ENCODE data around the gene SLC66A1. TPM values are rescaled to one million over a fixed set of nuclear protein-coding genes. Genes with fewer than 3 reads are reported as not detected.

The SLC66A1 gene
- total and polyA plus RNA-seq, 9 of the 15 experiments (the other 6 are each of a cell fraction or from before 2014, with no cell fraction given): 1.2 to 40.8 (median 18.6) TPM

- TF ChIP-seq ILF3 (IDR thresholded peaks at IDR 0.05; ENCODE audit: borderline replicate concordance) (no peak; the same call in 1 of the 2 replicates), ZC3H8 (IDR thresholded peaks at IDR 0.05) (no peak), ZNF232 (CRISPR knock-in tag; IDR thresholded peaks at IDR 0.05) (peak; percentile 62; the same call in 1 of the 2 replicates), HNRNPLL (IDR thresholded peaks at IDR 0.05; ENCODE audit: low read depth, low read length, poor library complexity, severe bottlenecking) (peak; percentile 68), MYC (IDR thresholded peaks at IDR 0.05; ENCODE audit: low read depth, low read length) (peak; percentile 67), MYC (CRISPR knock-in tag; IDR thresholded peaks at IDR 0.05; ENCODE audit: borderline replicate concordance, low read depth) (peak; percentile 88; the same call in 1 of the 2 replicates), BCOR (IDR thresholded peaks at IDR 0.05) (peak; percentile 72), MAFF (IDR thresholded peaks at IDR 0.05; ENCODE audit: low read length) (no peak), MTA2 (IDR thresholded peaks at IDR 0.05; ENCODE audit: low read depth) (no peak), TAF7 (tag; IDR thresholded peaks at IDR 0.05) (peak; percentile 73; the same call in 1 of the 2 replicates), GABPB1 (CRISPR knock-in tag; IDR thresholded peaks at IDR 0.05) (peak; percentile 61; the same call in 1 of the 2 replicates), RFX5 (IDR thresholded peaks at IDR 0.05; ENCODE audit: low read depth, low read length) (no peak), PML (IDR thresholded peaks at IDR 0.05; ENCODE audit: low read length) (peak; percentile 60), LARP7 (IDR thresholded peaks at IDR 0.05) (no peak), PHF21A (IDR thresholded peaks at IDR 0.05; ENCODE audit: borderline replicate concordance, low read depth) (peak; percentile 87; the same call in 1 of the 2 replicates), HNRNPK (IDR thresholded peaks at IDR 0.05; ENCODE audit: low read depth, low read length, poor library complexity, severe bottlenecking) (no peak), CSDE1 (IDR thresholded peaks at IDR 0.05) (no peak), CBX3 (IDR thresholded peaks at IDR 0.05; ENCODE audit: borderline replicate concordance in 1 of 2, low read length in 2 of 2) (no peak), ZNF551 (CRISPR knock-in tag; IDR thresholded peaks at IDR 0.05) (no peak), ZBTB8A (IDR thresholded peaks at IDR 0.05; ENCODE audit: partially characterized antibody) (no peak), ZNF184 (CRISPR knock-in tag; IDR thresholded peaks at IDR 0.05) (no peak), ZBTB33 (CRISPR knock-in tag; IDR thresholded peaks at IDR 0.05) (peak; percentile 41; the same call in 1 of the 2 replicates), MCM3 (IDR thresholded peaks at IDR 0.05) (no peak), KLF13 (tag; IDR thresholded peaks at IDR 0.05; ENCODE audit: borderline replicate concordance, low read depth) (0 out of 2 replicates have a peak, but pooled peaks have one; percentile 44), BMI1 (IDR thresholded peaks at IDR 0.05; ENCODE audit: low read length) (no peak), TGIF2 (CRISPR knock-in tag; IDR thresholded peaks at IDR 0.05) (no peak; the same call in 1 of the 2 replicates), CEBPG (CRISPR knock-in tag; IDR thresholded peaks at IDR 0.05) (peak; percentile 33; the same call in 1 of the 2 replicates), CEBPG (tag; conservative IDR thresholded peaks at IDR 0.05 in 1 of 2, IDR thresholded peaks at IDR 0.05 in 1 of 2) (no peak), DLX4 (CRISPR knock-in tag; IDR thresholded peaks at IDR 0.05) (no peak), ZZZ3 (IDR thresholded peaks at IDR 0.05) (peak; percentile 63; the same call in 1 of the 2 replicates)
These were observed at the start of gene SLC66A1, which contains the start of gene AKR7A2 (continued) for GRCh38 chr1:19311931-19312781.

Measured in K562 (cell line).